Measurements from ENCODE around the gene FNBP1L.
A peak's percentile ranks its signal among the peaks of the same experiment; 100 is the strongest.

Gene FNBP1L

DNA sequence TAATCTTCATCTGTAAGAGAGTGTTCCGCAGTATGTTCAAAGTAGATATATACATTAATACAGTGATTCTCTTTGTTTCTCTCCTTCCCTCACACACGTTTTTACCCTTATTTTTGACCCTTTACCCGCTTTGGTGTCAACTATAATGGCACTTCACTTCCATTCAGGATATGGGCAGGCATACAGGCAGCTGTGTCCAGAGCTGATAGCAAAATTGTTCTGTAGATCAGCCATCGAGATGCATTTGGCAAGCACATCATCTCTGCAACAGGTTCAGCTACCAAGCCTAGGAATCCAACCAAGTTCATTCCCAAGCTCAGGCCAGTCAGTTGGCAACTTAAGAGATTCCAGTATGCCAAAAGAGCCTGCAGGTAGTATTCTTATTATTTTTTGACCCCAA lies 74.8 kb downstream of the FNBP1L start:
- DNase-seq (ENCODE audit: low read depth), result no peak
- H3K4me3 ChIP-seq (ENCODE audit: low read length), result no peak overlapping the region
- TF ChIP-seq, protein P1, sequence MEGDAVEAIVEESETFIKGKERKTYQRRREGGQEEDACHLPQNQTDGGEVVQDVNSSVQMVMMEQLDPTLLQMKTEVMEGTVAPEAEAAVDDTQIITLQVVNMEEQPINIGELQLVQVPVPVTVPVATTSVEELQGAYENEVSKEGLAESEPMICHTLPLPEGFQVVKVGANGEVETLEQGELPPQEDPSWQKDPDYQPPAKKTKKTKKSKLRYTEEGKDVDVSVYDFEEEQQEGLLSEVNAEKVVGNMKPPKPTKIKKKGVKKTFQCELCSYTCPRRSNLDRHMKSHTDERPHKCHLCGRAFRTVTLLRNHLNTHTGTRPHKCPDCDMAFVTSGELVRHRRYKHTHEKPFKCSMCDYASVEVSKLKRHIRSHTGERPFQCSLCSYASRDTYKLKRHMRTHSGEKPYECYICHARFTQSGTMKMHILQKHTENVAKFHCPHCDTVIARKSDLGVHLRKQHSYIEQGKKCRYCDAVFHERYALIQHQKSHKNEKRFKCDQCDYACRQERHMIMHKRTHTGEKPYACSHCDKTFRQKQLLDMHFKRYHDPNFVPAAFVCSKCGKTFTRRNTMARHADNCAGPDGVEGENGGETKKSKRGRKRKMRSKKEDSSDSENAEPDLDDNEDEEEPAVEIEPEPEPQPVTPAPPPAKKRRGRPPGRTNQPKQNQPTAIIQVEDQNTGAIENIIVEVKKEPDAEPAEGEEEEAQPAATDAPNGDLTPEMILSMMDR (IDR thresholded peaks at IDR 0.05; ENCODE audit: insufficient read depth, low read depth, low read length, missing control alignments), result no peak

DNA sequence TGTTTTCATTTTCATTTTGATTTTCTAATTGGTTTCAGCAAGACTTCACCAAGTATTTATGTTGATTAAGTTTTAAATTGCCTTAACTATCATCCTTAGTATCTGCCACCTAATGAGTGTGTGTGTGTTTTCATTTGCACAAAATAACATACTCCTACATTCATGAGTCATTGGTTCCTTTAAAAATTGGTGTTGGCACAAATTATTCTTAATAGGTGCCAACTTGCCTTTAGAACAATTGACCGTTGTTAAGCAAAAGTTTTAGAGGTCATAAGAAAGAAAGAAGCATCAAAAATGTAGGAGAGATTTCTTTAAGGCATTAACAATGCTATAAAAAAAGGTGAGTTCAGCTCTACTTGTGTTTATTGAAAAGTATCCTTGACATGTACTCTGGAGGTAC lies 77.5 kb downstream of the FNBP1L start:
- TF ChIP-seq, protein P1 (IDR thresholded peaks at IDR 0.05; ENCODE audit: insufficient read depth, low read depth, low read length, missing control alignments), result no peak
- H3K4me3 ChIP-seq (ENCODE audit: low read length), result no peak overlapping the region
- peak; percentile 3 for DNase-seq (ENCODE audit: low read depth)

DNA sequence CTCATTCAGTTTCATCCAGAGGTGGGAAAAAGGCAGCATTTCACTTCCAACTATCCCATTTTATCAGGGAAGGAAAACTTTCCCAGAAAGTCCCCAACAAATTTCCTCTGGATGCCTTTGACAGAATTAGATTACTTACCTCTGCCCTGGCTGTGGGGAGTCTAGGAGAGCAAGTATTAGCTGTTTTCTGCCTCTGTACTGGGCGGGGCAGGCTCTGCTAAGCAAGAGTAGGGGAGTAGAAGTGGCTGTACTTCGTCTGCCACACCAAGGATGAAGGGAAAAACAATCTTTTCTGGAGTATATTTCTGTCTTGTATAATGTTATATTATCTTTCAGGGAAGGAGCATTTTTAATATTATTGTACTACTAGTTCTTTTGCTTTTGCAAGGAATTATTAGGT lies 78.5 kb downstream of the FNBP1L start:
- no peak overlapping the region for H3K4me3 ChIP-seq (ENCODE audit: low read length)
- TF ChIP-seq, protein P1 (IDR thresholded peaks at IDR 0.05; ENCODE audit: insufficient read depth, low read depth, low read length, missing control alignments), result no peak
- no peak for DNase-seq (ENCODE audit: low read depth)

DNA sequence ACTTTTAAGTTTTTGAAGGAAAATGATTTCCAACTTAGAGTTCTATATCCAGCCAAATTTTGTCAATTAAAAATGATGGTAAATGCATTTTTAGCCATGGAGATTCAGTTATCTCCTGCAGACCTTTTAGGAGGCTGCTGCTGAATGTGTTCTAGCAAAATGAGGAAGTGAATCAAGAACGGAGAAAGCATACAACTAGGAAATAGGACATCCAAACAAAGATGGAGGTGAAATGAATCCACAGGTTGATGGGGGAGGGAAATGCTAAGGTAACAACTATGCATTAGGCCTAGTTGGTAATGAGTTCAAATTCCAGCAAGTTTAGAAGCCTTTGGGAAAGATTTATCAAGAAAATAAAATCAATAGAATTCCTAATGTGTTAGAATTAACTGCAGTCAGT lies 80.5 kb downstream of the FNBP1L start:
- H3K4me3 ChIP-seq (ENCODE audit: low read length), result no peak overlapping the region
- TF ChIP-seq, protein P1 (IDR thresholded peaks at IDR 0.05; ENCODE audit: insufficient read depth, low read depth, low read length, missing control alignments), result no peak
- DNase-seq (ENCODE audit: low read depth), result no peak

DNA sequence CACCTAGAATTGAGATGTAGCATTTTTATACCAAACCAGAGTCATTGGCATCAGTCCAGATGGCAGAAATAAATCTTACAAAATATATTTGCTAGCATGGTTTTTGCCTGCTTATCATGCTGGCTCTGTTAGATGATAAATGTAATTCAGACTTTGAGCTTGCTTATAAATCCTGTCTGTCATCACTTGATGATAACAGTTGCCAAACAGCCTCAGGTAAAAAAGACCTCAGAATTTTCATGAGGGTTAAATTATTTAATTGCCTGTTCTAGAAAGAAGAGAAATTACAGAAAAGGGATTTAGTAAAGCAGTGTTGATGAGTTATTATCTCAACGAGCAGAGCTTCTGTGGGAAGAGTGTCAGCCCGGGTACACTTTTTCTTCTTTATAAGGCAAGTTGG lies 83.3 kb downstream of the FNBP1L start:
- no peak overlapping the region for H3K4me3 ChIP-seq (ENCODE audit: low read length)
- no peak for DNase-seq (ENCODE audit: low read depth)
- TF ChIP-seq, protein P1 (IDR thresholded peaks at IDR 0.05; ENCODE audit: insufficient read depth, low read depth, low read length, missing control alignments), result no peak

DNA sequence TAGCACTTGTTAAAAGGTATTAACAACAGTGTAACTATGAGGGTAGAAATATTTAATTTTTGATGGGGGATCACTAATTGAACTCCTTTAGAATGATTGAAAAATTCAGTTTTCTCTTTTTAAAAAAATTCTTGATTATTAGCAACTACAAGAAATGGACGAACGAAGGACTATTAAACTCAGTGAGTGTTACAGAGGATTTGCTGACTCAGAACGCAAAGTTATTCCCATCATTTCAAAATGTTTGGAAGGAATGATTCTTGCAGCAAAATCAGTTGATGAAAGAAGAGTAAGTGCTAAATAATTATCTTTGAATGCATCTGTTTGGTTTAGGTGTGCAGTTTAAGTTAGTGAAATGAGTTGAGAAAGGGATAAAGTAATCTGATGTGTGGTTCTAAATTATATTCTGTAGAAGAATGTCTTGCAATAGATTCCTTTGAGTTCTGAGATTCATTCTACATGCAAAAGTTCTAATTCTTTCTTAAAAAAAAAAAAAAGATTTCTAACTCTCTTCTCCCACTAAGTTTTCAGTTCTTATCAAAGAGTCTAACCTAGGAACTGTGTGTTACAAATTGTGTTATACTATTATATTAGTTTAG lies 85.0 kb downstream of the FNBP1L start:
- DNase-seq (ENCODE audit: low read depth), result no peak
- H3K4me3 ChIP-seq (ENCODE audit: low read length), result no peak overlapping the region
- TF ChIP-seq, protein P1 (IDR thresholded peaks at IDR 0.05; ENCODE audit: insufficient read depth, low read depth, low read length, missing control alignments), result no peak

DNA sequence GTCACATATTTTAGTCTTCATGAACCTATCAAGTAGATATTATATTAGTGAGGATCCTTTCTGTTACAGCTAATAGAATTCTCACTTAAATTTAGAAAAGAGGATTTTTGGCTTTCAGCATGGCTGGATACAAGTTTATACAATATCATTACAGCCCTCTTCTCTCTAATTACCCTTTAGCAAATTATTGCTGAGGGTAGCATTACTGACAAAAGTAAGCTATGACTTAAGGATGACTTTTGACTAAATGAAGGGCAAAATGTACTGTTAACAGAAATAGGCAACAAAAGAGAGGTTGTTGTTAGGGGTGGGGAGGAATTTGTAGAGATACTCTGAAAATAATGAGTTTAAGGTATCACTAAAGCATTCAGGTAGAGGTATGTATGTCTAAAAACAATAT lies 85.8 kb downstream of the FNBP1L start:
- DNase-seq (ENCODE audit: low read depth), result no peak
- TF ChIP-seq, protein P1 (IDR thresholded peaks at IDR 0.05; ENCODE audit: insufficient read depth, low read depth, low read length, missing control alignments), result no peak
- no peak overlapping the region for H3K4me3 ChIP-seq (ENCODE audit: low read length)
